Liver (tissue), 9 donors: ENCODE results near the gene POLN. TPM values are rescaled to one million over a fixed set of nuclear protein-coding genes. Genes with fewer than 3 reads are reported as not detected.

Experiments used
- DNase-seq: peaks from one replicate; pipeline ENCODE4 v3.0.0-alpha.2; 2017; ENCODE audit warnings: low spot score
- H3K27ac ChIP-seq, 2 donors: one replicate each; pipeline ENCODE4 v1.7.0; 2013; ENCODE audit warnings: inconsistent platforms in 2 of 2, low read length in 2 of 2, control low read depth in 1 of 2, low read depth in 1 of 2, mild to moderate bottlenecking in 1 of 2
- H3K27me3 ChIP-seq, 4 donors: one replicate each; pipeline versions ENCODE4 v1.6.1 to v1.7.0; 2013; ENCODE audit warnings: low read length in 3 of 4, inconsistent platforms in 1 of 4, mild to moderate bottlenecking in 1 of 4, moderate library complexity in 1 of 4; ENCODE audit not compliant: control insufficient read depth in 4 of 4, insufficient read depth in 4 of 4
- H3K36me3 ChIP-seq, 4 donors: one replicate each; pipeline versions ENCODE4 v1.6.1 to v1.7.0; 2013; ENCODE audit warnings: low read length in 3 of 4, mild to moderate bottlenecking in 3 of 4, low read depth in 1 of 4, moderate library complexity in 1 of 4; ENCODE audit not compliant: control insufficient read depth in 4 of 4, insufficient read depth in 3 of 4
- H3K4me1 ChIP-seq, 4 donors: one replicate each; pipeline versions ENCODE4 v1.6.1 to v1.7.0; 2013; ENCODE audit warnings: low read length in 3 of 4, mild to moderate bottlenecking in 3 of 4, moderate library complexity in 1 of 4; ENCODE audit not compliant: control insufficient read depth in 4 of 4, insufficient read depth in 4 of 4
- H3K4me3 ChIP-seq, 3 donors: one replicate each; pipeline versions ENCODE4 v1.6.1 to v1.7.0; 2013; ENCODE audit warnings: low read length in 3 of 3, control low read depth in 1 of 3, low read depth in 1 of 3, mild to moderate bottlenecking in 1 of 3
- H3K9ac ChIP-seq, 2 donors: one replicate each; pipeline ENCODE4 v1.7.0; 2013; ENCODE audit warnings: low read length in 2 of 2, mild to moderate bottlenecking in 2 of 2, moderate library complexity in 2 of 2, control low read depth in 1 of 2, low read depth in 1 of 2
- H3K9me3 ChIP-seq, 4 donors: one replicate each; pipeline versions ENCODE4 v1.6.1 to v1.7.0; 2013; ENCODE audit warnings: low read length in 3 of 4; ENCODE audit not compliant: control insufficient read depth in 4 of 4
- EGR1 ChIP-seq, 2 donors: IDR thresholded peaks; 2 replicates each; pipeline ENCODE4 v1.6.1; 2016 to 2018; ENCODE audit warnings: antibody characterized with exemption in 2 of 2, low read depth in 2 of 2
- FOXA1 ChIP-seq: IDR thresholded peaks from 2 replicates; pipeline ENCODE4 v1.6.1; 2016; ENCODE audit warnings: antibody characterized with exemption
- FOXA2 ChIP-seq: IDR thresholded peaks from 2 replicates; pipeline ENCODE4 v1.6.1; 2016; ENCODE audit warnings: antibody characterized with exemption
- GABPA ChIP-seq, 2 donors: IDR thresholded peaks in 1 of 2; conservative IDR thresholded peaks in 1 of 2; 2 replicates each; pipeline ENCODE4 v1.6.1; 2016; ENCODE audit warnings: antibody characterized with exemption in 2 of 2, mild to moderate bottlenecking in 1 of 2, moderate library complexity in 1 of 2
- HNF4A ChIP-seq, 2 donors: conservative IDR thresholded peaks; 2 replicates each; pipeline ENCODE4 v1.6.1; 2016; ENCODE audit warnings: antibody characterized with exemption in 2 of 2, mild to moderate bottlenecking in 2 of 2
- HNF4G ChIP-seq: IDR thresholded peaks from 2 replicates; pipeline ENCODE4 v1.6.1; 2016; ENCODE audit warnings: antibody characterized with exemption
- JUND ChIP-seq, 2 donors: IDR thresholded peaks; 2 replicates each; pipeline ENCODE4 v1.6.1; 2016; ENCODE audit warnings: antibody characterized with exemption in 2 of 2
- NR2F2 ChIP-seq: IDR thresholded peaks from 2 replicates; pipeline ENCODE4 v1.6.1; 2016; ENCODE audit warnings: antibody characterized with exemption
- RAD21 ChIP-seq, 2 donors: IDR thresholded peaks; 2 replicates each; pipeline ENCODE4 v1.6.1; 2016; ENCODE audit warnings: antibody characterized with exemption in 2 of 2, mild to moderate bottlenecking in 2 of 2
- RXRA ChIP-seq, 2 donors: IDR thresholded peaks; 2 replicates each; pipeline ENCODE4 v1.6.1; 2017 to 2018; ENCODE audit warnings: antibody characterized with exemption in 2 of 2, mild to moderate bottlenecking in 1 of 2
- SP1 ChIP-seq: IDR thresholded peaks from 2 replicates; pipeline ENCODE4 v1.6.1; 2018; ENCODE audit warnings: antibody characterized with exemption, mild to moderate bottlenecking
- TAF1 ChIP-seq: conservative IDR thresholded peaks from 2 replicates; pipeline ENCODE4 v1.6.1; 2016; ENCODE audit warnings: antibody characterized with exemption, mild to moderate bottlenecking
- YY1 ChIP-seq: IDR thresholded peaks from 2 replicates; pipeline ENCODE4 v1.6.1; 2016; ENCODE audit warnings: antibody characterized with exemption, mild to moderate bottlenecking
- WGBS: extraction: QIAGEN DNeasy Blood & Tissue Kit; methylation state at CpG from one replicate; pipeline ENCODE4 v1.1.7; 2013; 5-methylcytosine and 5-hydroxymethylcytosine counted together
- polyA plus RNA-seq, 2 donors: library from polyadenylated mRNA; stranded (reverse) in 1 of 2; unstranded in 1 of 2; fragments of 200-250 nt in 1 of 2; fragments of >200 nt in 1 of 2; fragmentation: Nextera tagmentation in 1 of 2; extraction: Ambion mirVana in 1 of 2; gene quantifications; one replicate each; pipeline versions ENCODE4 v1.2.1 to v1.2.3, GENCODE V29; 2013 to 2015
- total RNA-seq, 2 donors: library from RNA; depleted of rRNA; stranded (reverse); fragments of >200 nt; gene quantifications; one replicate each; pipeline ENCODE4 v1.2.3, GENCODE V29; 2014
- TF ChIP-seq, protein P1 (sequence below): IDR thresholded peaks from 2 replicates; pipeline ENCODE4 v1.6.1; 2016; ENCODE audit warnings: antibody characterized with exemption
- TF ChIP-seq, protein P2 (sequence below): IDR thresholded peaks from 2 replicates; pipeline ENCODE4 v1.6.1; 2016; ENCODE audit warnings: antibody characterized with exemption
- TF ChIP-seq, protein P3 (sequence below): IDR thresholded peaks from 2 replicates; pipeline ENCODE4 v1.6.1; 2016; ENCODE audit warnings: antibody characterized with exemption, mild to moderate bottlenecking
- TF ChIP-seq, protein P4 (sequence below): fragments of 150-350 bp; IDR thresholded peaks from 2 replicates; pipeline ENCODE4 v1.5.1; 2017; ENCODE audit warnings: improper control_type of control experiment, low read depth, low read length; ENCODE audit not compliant: missing input control
- TF ChIP-seq, protein P5 (sequence below): IDR thresholded peaks from 2 replicates; pipeline ENCODE4 v1.6.1; 2016; ENCODE audit warnings: antibody characterized with exemption
- donor health status: healthy.
- donor health status: healthy.
- donor health status: healthy.
- donor health status: healthy.
- donor health status: healthy.

POLN gene
- total and polyA plus RNA-seq, 4 donors, result 0.44 to 2.3 (median 1.4) TPM

DNA sequence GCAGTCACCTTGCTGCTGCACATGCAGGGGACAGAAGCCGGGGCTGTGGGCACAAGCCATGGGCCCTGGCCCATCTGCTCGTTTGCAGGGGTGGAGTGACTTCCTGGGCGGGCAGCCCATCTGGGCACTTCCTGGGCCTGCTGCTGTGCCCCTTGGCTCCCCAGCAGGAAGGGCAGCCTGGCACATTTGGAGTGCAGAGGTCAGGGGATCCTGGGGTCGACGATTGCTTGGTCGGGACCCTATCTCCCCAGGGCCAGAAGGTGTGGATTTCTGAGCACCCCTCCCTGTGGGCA lies 30.9 kb upstream of the POLN start:
- 84% methylated on average over 6 of the region's 6 CpGs for WGBS
- Histone ChIP-seq H3K27ac (no peak overlapping the region), H3K9me3 (no peaks in the 10 kb centered on the region), H3K36me3 (no peaks in the 10 kb centered on the region), H3K27me3 (no peaks in the 10 kb centered on the region), H3K9ac (no peak overlapping the region), H3K4me3 (no peak overlapping the region), H3K4me1 (no peaks in the 10 kb centered on the region)
- TF ChIP-seq, protein P1, sequence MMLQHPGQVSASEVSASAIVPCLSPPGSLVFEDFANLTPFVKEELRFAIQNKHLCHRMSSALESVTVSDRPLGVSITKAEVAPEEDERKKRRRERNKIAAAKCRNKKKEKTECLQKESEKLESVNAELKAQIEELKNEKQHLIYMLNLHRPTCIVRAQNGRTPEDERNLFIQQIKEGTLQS, result no peak
- TF ChIP-seq RXRA (IDR thresholded peaks at IDR 0.05) (no peak), JUND (IDR thresholded peaks at IDR 0.05) (no peak), HNF4A (conservative IDR thresholded peaks at IDR 0.05) (no peak), HNF4G (no peak), FOXA2 (no peak), GABPA (IDR thresholded peaks at IDR 0.05 in 1 of 2, conservative IDR thresholded peaks at IDR 0.05 in 1 of 2) (no peak), NR2F2 (no peak), SP1 (no peak), TAF1 (no peak), YY1 (no peak), RAD21 (IDR thresholded peaks at IDR 0.05) (no peak), EGR1 (IDR thresholded peaks at IDR 0.05; ENCODE audit: low read depth in 2 of 2) (no peak)
- TF ChIP-seq, protein P2, sequence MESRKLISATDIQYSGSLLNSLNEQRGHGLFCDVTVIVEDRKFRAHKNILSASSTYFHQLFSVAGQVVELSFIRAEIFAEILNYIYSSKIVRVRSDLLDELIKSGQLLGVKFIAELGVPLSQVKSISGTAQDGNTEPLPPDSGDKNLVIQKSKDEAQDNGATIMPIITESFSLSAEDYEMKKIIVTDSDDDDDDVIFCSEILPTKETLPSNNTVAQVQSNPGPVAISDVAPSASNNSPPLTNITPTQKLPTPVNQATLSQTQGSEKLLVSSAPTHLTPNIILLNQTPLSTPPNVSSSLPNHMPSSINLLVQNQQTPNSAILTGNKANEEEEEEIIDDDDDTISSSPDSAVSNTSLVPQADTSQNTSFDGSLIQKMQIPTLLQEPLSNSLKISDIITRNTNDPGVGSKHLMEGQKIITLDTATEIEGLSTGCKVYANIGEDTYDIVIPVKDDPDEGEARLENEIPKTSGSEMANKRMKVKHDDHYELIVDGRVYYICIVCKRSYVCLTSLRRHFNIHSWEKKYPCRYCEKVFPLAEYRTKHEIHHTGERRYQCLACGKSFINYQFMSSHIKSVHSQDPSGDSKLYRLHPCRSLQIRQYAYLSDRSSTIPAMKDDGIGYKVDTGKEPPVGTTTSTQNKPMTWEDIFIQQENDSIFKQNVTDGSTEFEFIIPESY, result no peak
- DNase-seq, result no peak

DNA sequence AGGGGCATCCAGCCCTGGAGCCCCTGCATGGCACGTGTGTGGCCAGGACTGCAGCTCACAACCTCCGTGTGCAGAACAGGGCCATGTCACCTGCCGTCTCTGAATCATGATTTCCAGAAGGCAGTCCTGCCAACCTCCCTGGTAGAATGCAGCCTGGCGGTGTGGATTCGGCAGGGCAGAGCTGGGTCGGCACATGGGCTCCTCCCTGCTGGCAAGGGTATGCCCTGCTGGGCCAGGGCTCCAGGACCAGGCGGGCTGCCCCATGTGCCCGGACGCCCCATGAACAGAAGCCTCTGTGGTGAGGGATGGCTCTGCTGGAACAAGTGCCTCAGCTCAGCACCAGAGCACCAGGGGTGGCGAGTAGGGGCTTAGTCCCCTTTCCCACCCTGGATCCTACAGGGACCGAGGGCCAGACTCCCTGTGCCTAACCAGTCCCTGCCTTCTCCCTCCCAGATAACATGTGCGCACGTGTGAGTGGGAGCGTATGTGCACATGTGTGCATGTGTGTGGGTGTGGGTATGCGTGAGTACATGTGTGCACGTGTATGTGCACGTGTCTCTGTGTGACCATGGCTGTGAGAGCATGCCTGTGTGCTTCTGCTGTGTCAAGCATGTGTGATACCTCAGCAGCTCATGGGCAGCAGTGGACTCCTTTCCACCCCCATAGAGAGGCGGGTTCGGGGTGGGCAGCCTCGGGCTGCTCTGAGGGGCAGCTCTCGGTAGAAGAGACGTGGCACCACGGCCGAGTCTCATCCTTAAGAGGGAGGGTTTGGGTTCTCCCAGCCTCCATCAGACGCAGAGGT lies 30.3 kb upstream of the POLN start:
- Histone ChIP-seq H3K27me3 (no peaks in the 10 kb centered on the region), H3K27ac (no peak overlapping the region), H3K4me1 (no peaks in the 10 kb centered on the region), H3K4me3 (no peak overlapping the region), H3K9me3 (no peaks in the 10 kb centered on the region), H3K9ac (no peak overlapping the region), H3K36me3 (no peaks in the 10 kb centered on the region)
- no peak for DNase-seq
- 94% methylated on average over 25 of the region's 25 CpGs for WGBS
- TF ChIP-seq HNF4G, result no peak
- no peak for TF ChIP-seq RAD21 (IDR thresholded peaks at IDR 0.05)
- TF ChIP-seq FOXA2, result no peak
- no peak for TF ChIP-seq RXRA (IDR thresholded peaks at IDR 0.05)
- TF ChIP-seq, protein P3, sequence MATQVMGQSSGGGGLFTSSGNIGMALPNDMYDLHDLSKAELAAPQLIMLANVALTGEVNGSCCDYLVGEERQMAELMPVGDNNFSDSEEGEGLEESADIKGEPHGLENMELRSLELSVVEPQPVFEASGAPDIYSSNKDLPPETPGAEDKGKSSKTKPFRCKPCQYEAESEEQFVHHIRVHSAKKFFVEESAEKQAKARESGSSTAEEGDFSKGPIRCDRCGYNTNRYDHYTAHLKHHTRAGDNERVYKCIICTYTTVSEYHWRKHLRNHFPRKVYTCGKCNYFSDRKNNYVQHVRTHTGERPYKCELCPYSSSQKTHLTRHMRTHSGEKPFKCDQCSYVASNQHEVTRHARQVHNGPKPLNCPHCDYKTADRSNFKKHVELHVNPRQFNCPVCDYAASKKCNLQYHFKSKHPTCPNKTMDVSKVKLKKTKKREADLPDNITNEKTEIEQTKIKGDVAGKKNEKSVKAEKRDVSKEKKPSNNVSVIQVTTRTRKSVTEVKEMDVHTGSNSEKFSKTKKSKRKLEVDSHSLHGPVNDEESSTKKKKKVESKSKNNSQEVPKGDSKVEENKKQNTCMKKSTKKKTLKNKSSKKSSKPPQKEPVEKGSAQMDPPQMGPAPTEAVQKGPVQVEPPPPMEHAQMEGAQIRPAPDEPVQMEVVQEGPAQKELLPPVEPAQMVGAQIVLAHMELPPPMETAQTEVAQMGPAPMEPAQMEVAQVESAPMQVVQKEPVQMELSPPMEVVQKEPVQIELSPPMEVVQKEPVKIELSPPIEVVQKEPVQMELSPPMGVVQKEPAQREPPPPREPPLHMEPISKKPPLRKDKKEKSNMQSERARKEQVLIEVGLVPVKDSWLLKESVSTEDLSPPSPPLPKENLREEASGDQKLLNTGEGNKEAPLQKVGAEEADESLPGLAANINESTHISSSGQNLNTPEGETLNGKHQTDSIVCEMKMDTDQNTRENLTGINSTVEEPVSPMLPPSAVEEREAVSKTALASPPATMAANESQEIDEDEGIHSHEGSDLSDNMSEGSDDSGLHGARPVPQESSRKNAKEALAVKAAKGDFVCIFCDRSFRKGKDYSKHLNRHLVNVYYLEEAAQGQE, result no peak
- TF ChIP-seq JUND (IDR thresholded peaks at IDR 0.05), result no peak
- TF ChIP-seq FOXA1, result no peak
- no peak for TF ChIP-seq HNF4A (conservative IDR thresholded peaks at IDR 0.05)
- TF ChIP-seq YY1, result no peak
- TF ChIP-seq, protein P4, sequence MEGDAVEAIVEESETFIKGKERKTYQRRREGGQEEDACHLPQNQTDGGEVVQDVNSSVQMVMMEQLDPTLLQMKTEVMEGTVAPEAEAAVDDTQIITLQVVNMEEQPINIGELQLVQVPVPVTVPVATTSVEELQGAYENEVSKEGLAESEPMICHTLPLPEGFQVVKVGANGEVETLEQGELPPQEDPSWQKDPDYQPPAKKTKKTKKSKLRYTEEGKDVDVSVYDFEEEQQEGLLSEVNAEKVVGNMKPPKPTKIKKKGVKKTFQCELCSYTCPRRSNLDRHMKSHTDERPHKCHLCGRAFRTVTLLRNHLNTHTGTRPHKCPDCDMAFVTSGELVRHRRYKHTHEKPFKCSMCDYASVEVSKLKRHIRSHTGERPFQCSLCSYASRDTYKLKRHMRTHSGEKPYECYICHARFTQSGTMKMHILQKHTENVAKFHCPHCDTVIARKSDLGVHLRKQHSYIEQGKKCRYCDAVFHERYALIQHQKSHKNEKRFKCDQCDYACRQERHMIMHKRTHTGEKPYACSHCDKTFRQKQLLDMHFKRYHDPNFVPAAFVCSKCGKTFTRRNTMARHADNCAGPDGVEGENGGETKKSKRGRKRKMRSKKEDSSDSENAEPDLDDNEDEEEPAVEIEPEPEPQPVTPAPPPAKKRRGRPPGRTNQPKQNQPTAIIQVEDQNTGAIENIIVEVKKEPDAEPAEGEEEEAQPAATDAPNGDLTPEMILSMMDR, result no peak
- no peak for TF ChIP-seq EGR1 (IDR thresholded peaks at IDR 0.05; ENCODE audit: low read depth in 2 of 2)
- TF ChIP-seq NR2F2, result no peak
- TF ChIP-seq, protein P1, result no peak
- TF ChIP-seq, protein P5, sequence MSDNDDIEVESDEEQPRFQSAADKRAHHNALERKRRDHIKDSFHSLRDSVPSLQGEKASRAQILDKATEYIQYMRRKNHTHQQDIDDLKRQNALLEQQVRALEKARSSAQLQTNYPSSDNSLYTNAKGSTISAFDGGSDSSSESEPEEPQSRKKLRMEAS, result no peak
- TF ChIP-seq SP1, result no peak
